OCI-LY1 (cell line): ENCODE data around the gene TPCN2.

Experiments
- H2AFZ ChIP-seq: fragments of 200-600 bp; sonication (generic), shearing (Covaris generic); 2 replicates; pipeline ENCODE4 v1.6.0; 2014; ENCODE audit warnings: antibody characterized with exemption, mild to moderate bottlenecking, low read length
- H3F3A ChIP-seq: fragments of 200-600 bp; sonication (generic), shearing (Covaris generic); 2 replicates; pipeline ENCODE4 v1.6.0; 2014; ENCODE audit warnings: mild to moderate bottlenecking, antibody characterized with exemption, low read length, moderate library complexity; ENCODE audit not compliant: insufficient read depth
- H3K27ac ChIP-seq: fragments of 200-600 bp; sonication (generic); 2 replicates; pipeline ENCODE4 v1.5.1; 2014; ENCODE audit warnings: low read length, mixed run types, mild to moderate bottlenecking, low read depth; ENCODE audit not compliant: poor library complexity, severe bottlenecking
- H3K27me3 ChIP-seq: fragments of 200-600 bp; sonication (generic); 2 replicates; pipeline ENCODE4 v1.6.0; 2014; ENCODE audit warnings: antibody characterized with exemption, mild to moderate bottlenecking, low read length, moderate library complexity; ENCODE audit not compliant: insufficient read depth
- H3K36me3 ChIP-seq: fragments of 200-600 bp; sonication (generic); 2 replicates; pipeline ENCODE4 v1.6.1; 2014; ENCODE audit warnings: mild to moderate bottlenecking, antibody characterized with exemption, low read length, moderate library complexity, mixed read lengths; ENCODE audit not compliant: insufficient read depth
- H3K4me1 ChIP-seq: fragments of 200-600 bp; sonication (generic); 2 replicates; pipeline ENCODE4 v1.5.1; 2014; ENCODE audit warnings: mild to moderate bottlenecking, low read length, moderate library complexity; ENCODE audit not compliant: insufficient read depth, severe bottlenecking
- H3K4me2 ChIP-seq: fragments of 200-600 bp; sonication (generic), shearing (Covaris generic); 2 replicates; pipeline ENCODE4 v1.6.1; 2014; ENCODE audit warnings: low read length
- H3K4me3 ChIP-seq: fragments of 200-600 bp; sonication (generic); 2 replicates; pipeline ENCODE4 v1.5.1; 2014; ENCODE audit warnings: low read length, low read depth, mild to moderate bottlenecking, mixed read lengths; ENCODE audit not compliant: poor library complexity, severe bottlenecking
- H3K79me2 ChIP-seq: fragments of 200-600 bp; shearing (Covaris generic); 2 replicates; pipeline ENCODE4 v1.6.1; 2016; ENCODE audit warnings: mixed run types, low read length, mixed read lengths; ENCODE audit not compliant: insufficient read depth
- H3K9ac ChIP-seq: fragments of 200-600 bp; sonication (generic), shearing (Covaris generic); 2 replicates; pipeline ENCODE4 v1.6.1; 2014; ENCODE audit warnings: mild to moderate bottlenecking, low read length, mixed read lengths
- H3K9me2 ChIP-seq: fragments of 200-600 bp; sonication (generic), shearing (Covaris generic); 2 replicates; pipeline ENCODE4 v1.6.1; 2014; ENCODE audit warnings: low read depth, mild to moderate bottlenecking, low read length, mixed read lengths
- H3K9me3 ChIP-seq: fragments of 200-600 bp; shearing (Covaris generic); 2 replicates; pipeline ENCODE4 v1.6.1; 2014; ENCODE audit warnings: low read length, mixed read lengths
- H4K20me1 ChIP-seq: fragments of 200-600 bp; sonication (generic), shearing (Covaris generic); 2 replicates; pipeline ENCODE4 v1.6.0; 2016; ENCODE audit warnings: mild to moderate bottlenecking, low read length; ENCODE audit not compliant: insufficient read depth
- CTCF ChIP-seq: fragments of 200-600 bp; sonication (generic), shearing (Covaris generic); IDR thresholded peaks from 2 replicates; pipeline ENCODE4 v1.5.1; 2017; ENCODE audit warnings: mild to moderate bottlenecking, antibody characterized with exemption, low read length, moderate library complexity, mixed read lengths
- EZH2 ChIP-seq: fragments of 200-600 bp; sonication (generic), shearing (Covaris generic); IDR thresholded peaks from 2 replicates; pipeline ENCODE4 v1.8.0; 2017; ENCODE audit warnings: borderline replicate concordance, mixed run types, mild to moderate bottlenecking, antibody characterized with exemption, low read length, moderate library complexity, mixed read lengths

The TPCN2 gene

GRCh38 chr11:69167916-69168691 lies 119.4 kb downstream of the TPCN2 start:
- H3K4me1 ChIP-seq: no peaks in the 10 kb centered on the region
- no peaks in the 10 kb centered on the region for H3K79me2 ChIP-seq
- TF ChIP-seq EZH2 (no peak), CTCF (no peak)
- H3K27me3 ChIP-seq: peaks cover 6% of the 10 kb centered on the region; the same call in 1 of the 2 replicates
- no peak overlapping the region for H3K4me3 ChIP-seq
- H3K27ac ChIP-seq: no peak overlapping the region
- no peaks in the 10 kb centered on the region for H3K9me3 ChIP-seq
- no peaks in the 10 kb centered on the region for H3F3A ChIP-seq
- H4K20me1 ChIP-seq: no peaks in the 10 kb centered on the region
- no peak overlapping the region for H2AFZ ChIP-seq
- H3K4me2 ChIP-seq: no peak overlapping the region
- H3K9me2 ChIP-seq: no peaks in the 10 kb centered on the region
- H3K36me3 ChIP-seq: no peaks in the 10 kb centered on the region; the same call in 1 of the 2 replicates
- no peak overlapping the region for H3K9ac ChIP-seq

DNA sequence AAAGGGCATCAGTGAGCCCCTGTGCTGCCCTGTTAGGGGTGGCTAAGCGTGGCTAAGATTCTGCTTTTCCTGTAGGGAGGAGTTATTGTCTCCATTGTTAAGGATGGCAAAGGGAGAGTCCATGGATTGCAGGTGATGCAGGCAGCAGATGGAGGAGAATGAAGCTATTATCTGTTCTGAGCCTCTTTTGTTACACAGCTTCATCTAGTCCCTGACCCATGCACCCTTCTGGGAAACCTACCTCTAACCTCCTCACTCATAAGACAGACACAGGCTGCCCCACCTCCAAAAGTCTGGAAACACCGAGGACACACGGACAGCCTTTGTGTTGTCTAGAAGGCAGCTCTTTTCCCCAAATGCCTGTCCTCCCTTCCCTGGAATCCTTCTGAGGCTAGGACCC lies 120.7 kb downstream of the TPCN2 start:
- no peaks in the 10 kb centered on the region for H3K79me2 ChIP-seq
- peaks cover 6% of the 10 kb centered on the region; the same call in 1 of the 2 replicates for H3K27me3 ChIP-seq
- H3F3A ChIP-seq: no peaks in the 10 kb centered on the region
- H3K27ac ChIP-seq: no peak overlapping the region
- no peaks in the 10 kb centered on the region for H3K9me3 ChIP-seq
- no peak overlapping the region for H3K4me3 ChIP-seq
- no peak overlapping the region for H2AFZ ChIP-seq
- no peak for TF ChIP-seq CTCF
- no peak overlapping the region for H3K9ac ChIP-seq
- no peaks in the 10 kb centered on the region for H3K36me3 ChIP-seq
- H4K20me1 ChIP-seq: no peaks in the 10 kb centered on the region
- no peaks in the 10 kb centered on the region for H3K9me2 ChIP-seq
- H3K4me1 ChIP-seq: no peaks in the 10 kb centered on the region
- no peak overlapping the region for H3K4me2 ChIP-seq

DNA sequence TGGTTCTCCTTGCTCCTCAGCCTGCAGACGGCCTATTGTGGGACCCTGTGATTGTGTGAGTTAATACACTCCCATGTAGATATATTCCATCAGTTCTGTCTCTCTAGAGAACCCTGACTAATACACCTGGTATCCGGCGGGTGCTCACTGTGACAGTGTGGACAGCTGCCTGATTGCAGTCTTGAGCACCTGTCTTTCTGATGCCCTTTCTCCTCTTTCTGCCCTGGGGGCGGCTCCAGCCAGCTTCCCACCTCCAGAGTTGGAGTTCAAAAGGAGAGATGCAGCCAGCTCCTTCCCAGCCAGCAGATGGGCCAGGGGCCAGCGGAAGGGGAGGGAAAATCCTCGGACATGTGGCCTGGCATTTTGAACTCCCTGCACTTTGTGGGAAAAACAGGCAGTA lies 122.0 kb downstream of the TPCN2 start:
- no peak for TF ChIP-seq CTCF
- no peak for TF ChIP-seq EZH2
- no peaks in the 10 kb centered on the region for H3F3A ChIP-seq
- no peaks in the 10 kb centered on the region for H3K4me1 ChIP-seq
- H3K27ac ChIP-seq: no peak overlapping the region
- no peaks in the 10 kb centered on the region for H4K20me1 ChIP-seq
- H3K4me2 ChIP-seq: no peak overlapping the region
- H3K9me2 ChIP-seq: no peaks in the 10 kb centered on the region
- H3K79me2 ChIP-seq: no peaks in the 10 kb centered on the region
- H3K4me3 ChIP-seq: no peak overlapping the region
- no peaks in the 10 kb centered on the region for H3K36me3 ChIP-seq
- H3K27me3 ChIP-seq: peaks cover 6% of the 10 kb centered on the region; the same call in 1 of the 2 replicates
- no peak overlapping the region for H2AFZ ChIP-seq
- no peaks in the 10 kb centered on the region for H3K9me3 ChIP-seq
- H3K9ac ChIP-seq: no peak overlapping the region
